D721Med (cell line): Measurements from ENCODE around the gene HACD2.

Experiments used
- DNase-seq: peaks from one replicate; pipeline ENCODE4 v3.0.0; 2011; ENCODE audit warnings: low spot score; ENCODE audit not compliant: insufficient read length
- FAIRE-seq: peaks from 2 replicates; lab custom pipeline; 2011; peaks lifted over from hg19 to GRCh38; lab: Jason Lieb, UNC
- TF ChIP-seq, protein P1 (sequence below): IDR thresholded peaks from 2 replicates; pipeline ENCODE4 v1.5.1; 2012; ENCODE audit warnings: mild to moderate bottlenecking, control low read depth; ENCODE audit not compliant: insufficient read depth; ENCODE audit errors: missing control alignments

Gene HACD2

GRCh38 chr3:123486460-123486859 lies 98.4 kb downstream of the HACD2 start:
- no peak for DNase-seq
- no peak for FAIRE-seq
- TF ChIP-seq, protein P1, sequence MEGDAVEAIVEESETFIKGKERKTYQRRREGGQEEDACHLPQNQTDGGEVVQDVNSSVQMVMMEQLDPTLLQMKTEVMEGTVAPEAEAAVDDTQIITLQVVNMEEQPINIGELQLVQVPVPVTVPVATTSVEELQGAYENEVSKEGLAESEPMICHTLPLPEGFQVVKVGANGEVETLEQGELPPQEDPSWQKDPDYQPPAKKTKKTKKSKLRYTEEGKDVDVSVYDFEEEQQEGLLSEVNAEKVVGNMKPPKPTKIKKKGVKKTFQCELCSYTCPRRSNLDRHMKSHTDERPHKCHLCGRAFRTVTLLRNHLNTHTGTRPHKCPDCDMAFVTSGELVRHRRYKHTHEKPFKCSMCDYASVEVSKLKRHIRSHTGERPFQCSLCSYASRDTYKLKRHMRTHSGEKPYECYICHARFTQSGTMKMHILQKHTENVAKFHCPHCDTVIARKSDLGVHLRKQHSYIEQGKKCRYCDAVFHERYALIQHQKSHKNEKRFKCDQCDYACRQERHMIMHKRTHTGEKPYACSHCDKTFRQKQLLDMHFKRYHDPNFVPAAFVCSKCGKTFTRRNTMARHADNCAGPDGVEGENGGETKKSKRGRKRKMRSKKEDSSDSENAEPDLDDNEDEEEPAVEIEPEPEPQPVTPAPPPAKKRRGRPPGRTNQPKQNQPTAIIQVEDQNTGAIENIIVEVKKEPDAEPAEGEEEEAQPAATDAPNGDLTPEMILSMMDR, result no peak

DNA sequence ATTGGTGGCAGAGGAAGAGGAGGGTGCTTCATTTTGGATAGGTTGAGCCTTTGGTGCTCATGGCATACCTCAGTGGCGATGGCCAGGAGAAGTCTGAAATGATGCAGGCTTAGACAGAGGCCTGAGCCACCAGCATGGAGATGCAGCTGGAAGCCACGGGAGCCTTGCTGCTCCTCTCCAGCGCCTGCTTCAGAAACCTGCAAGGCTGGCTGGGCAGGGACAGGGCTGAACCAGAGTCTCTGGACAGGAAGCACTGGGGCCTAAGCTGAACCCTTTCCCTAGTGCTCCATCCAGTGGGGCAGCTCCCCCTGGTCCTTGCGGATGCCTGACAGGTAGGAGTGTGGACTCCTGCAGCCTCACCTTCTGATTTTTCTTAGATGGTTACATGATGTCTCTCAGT lies 99.3 kb downstream of the HACD2 start:
- no peak for FAIRE-seq
- no peak for DNase-seq
- TF ChIP-seq, protein P1, result no peak

GRCh38 chr3:123483146-123483545 lies 101.7 kb downstream of the HACD2 start:
- TF ChIP-seq, protein P1, result no peak
- DNase-seq, result no peak
- no peak for FAIRE-seq

GRCh38 chr3:123481722-123482457 lies 103.0 kb downstream of the HACD2 start:
- TF ChIP-seq, protein P1, result no peak
- DNase-seq (no peak), FAIRE-seq (no peak)

DNA sequence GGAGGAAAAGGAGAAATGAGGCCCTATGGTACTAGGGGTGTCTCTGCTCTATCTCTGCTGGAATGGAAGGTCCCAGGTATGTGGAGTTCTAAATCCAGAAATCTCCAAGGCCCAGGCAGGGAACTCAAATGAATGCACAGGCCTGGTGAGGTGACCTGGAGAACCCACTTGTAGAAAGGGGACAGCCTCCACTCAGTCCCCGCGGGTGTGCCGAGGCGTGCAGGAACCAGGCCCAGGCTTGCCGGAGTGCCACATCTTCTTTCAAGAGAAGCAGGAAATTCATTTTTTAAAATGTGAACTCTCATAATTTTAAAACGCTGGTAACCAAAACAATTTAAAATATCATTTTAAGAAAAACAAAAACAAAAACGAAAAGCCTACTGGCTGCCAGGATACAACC lies 103.8 kb downstream of the HACD2 start:
- DNase-seq, result no peak
- TF ChIP-seq, protein P1, result no peak
- FAIRE-seq, result no peak

DNA sequence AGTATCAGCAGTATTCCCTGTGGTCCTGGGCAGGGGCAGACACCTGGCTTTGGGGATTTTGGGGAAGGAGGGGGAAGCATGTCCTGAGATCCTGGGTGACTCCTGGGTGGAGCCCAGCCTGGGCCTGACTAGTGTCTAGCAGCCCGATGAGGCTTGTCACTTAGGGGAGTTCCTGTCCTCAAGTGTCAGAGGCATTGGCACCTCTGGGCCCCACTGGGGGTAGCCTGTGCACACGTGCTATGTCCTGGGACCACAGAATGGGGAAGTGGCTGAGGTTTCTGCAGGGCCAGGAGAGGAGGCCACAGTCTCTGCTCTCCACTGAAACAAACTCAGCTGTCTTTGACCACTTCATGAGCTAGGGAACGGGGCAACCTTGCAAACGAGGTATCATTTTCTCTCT lies 104.4 kb downstream of the HACD2 start:
- DNase-seq, result no peak
- no peak for FAIRE-seq

DNA sequence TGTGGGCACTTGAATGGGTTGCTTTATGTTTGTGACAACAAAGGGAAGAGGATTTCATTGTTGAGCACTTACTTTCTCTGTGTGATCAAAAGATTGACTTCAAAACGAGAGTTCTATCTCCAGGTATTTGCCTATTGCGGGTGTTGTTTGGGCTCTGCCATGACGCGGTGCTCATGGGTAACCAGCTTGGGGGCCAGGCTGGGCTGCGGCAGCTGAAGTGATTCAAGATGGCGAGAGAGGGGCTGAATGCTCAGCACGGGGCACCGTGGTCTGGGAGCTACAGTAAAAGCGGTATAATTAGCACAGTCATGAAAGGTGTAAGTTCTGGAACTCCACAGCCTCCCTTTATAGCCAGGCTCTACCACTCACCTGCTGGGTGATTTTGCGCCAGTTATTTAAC lies 105.0 kb downstream of the HACD2 start:
- TF ChIP-seq, protein P1, result no peak
- DNase-seq (no peak), FAIRE-seq (no peak)

More for the DNA sequence above, 104.4 kb downstream of the HACD2 start:
- TF ChIP-seq, protein P1, result no peak
